ENCODE results near the gene ARMC7.

Gene ARMC7

DNA sequence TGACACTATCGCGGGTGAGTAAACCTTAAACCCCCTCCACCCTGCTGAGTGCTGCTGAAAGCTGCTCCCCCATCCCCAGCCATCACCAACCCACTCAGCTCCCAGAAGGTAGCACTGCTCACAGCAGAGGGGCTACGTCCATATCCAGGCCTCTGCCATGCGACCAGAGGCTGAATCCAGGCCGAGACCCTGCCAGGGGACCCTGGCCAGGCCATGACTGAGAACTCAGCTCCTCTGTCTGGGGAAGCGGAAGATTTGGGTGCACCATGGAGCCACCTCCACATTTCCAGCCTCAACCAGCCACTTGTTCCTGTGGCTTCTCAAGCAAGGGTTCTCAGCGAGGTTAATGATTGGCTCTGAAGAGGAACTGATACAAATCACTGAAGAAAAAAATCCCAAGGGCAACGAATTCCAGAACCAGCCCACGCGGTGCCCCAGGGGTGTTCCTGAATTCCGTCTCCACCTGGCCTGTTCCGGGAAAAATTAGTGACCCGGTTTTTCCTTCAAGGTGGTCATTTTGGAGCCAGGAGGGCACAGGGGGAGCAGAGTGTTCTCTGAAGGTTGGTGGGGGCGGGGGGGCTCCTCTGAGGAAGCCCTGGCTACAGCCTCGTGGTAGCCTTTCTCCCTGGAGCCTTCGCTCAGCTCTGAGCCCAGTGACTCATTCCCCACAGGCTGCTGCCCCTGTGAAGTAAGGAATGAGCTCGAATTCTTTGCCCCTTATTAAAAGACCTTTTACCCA is 31.3 kb upstream of the ARMC7 start:
- no peak for DNase-seq

DNA sequence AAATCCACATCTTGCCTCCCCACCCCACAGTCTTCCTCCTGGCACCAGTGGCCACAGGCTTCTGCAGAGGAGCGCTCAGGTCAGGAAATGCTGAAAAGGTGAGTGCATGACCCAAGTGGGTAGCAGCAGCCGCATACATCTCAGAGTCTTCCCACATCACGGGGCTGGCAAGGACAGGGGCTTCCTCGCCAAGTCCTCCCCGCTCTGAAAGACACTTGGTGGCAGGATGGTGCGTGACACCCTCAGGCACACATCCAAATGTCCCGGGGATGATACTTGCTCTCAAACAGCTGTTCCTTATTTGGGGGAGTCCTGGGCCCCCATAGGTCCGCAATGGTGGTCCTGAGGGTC is 30.8 kb upstream of the ARMC7 start:
- no peak for DNase-seq

DNA sequence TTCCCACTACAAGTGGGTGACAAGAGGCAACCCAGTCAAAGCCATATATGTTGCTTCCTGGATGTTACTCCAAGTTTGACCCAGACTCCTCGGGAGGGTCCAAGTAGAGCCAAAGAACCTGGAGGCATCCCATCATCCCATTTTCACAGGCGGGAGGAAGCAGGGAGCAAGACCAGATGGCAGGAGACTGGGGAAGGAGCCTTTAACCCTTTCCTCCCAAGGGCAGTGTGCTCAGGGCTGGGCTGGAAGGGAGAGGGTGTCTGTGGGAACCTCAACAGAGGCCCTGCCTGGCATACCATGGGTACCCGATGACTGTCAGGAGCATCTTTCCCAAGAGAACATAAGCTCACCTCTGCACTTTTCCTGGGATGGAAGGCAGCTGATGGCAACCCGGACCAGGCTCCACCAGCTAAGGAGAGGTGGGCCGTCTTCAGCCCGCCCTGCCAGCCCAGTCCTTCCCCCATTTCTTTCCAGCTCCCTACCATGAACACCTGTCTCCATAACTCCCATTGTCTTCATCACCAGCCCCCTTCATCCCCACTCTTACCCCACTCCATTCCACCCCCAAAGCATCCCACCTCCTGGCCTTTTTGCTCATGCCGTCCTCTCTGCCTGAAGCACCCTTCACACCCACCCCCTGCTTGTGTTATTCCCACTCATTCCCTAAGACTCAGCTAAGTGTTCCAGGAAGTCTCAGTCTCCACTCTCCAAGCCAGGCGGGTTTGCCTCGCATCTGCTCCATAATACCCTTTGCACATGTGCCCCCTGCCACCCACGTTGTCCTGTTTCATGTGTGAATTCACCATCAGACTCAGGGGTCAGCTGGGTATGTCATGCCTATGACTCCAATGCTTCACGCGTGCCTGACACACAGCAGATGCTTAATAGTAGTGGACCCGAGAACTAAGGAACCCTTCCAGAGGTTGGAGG is 27.9 kb upstream of the ARMC7 start:
- DNase-seq = no peak

DNA sequence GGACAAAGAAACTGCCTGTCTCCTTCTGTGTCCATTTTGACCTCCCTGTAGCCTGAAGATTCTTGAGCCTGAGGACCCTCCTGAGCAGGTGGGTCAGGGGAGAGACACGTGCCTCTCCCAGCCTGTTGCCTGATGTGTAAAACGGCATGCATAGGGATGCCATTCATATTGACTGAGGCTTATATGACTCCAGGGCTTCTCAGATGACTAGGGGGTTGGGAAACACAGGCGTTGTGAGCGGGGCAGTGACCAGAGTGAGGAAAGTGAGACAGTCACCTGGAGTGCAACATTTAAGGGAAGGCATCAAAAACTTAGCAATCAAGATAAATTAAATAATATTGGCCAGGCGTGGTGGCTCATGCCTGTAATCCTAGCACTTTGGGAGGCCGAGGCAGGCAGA is 27.1 kb upstream of the ARMC7 start:
- DNase-seq = no peak

DNA sequence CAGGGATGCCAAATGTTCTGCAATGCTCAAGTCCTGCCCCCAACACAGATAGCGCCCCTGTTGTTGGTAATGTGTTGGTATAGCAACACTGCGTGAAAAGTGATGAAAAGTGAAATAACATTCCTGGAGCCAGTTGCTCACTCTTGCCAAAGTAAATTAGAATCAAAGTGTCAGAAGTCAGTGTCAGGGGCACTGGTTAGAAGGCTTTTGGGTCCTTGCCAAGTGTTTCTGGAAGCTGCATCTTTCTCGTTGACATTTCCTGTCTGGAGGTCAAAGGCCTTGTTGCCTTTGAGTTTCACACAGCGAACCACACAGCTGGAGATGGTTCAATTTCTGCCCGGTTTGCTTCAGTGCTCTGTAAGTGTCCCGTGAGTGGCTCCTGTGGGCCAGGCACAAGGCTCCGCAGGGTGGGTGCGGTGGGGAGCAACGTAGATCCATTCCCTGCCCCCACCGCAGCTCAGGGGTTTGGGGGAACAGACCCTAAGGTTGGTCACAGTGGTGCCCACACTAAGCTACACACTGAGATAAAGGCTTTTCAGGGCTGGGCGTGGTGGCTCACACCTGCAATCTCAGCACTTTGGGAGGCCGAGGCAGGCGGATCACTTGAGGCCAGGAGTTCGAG is 25.6 kb upstream of the ARMC7 start:
- peak; percentile 59 for DNase-seq

DNA sequence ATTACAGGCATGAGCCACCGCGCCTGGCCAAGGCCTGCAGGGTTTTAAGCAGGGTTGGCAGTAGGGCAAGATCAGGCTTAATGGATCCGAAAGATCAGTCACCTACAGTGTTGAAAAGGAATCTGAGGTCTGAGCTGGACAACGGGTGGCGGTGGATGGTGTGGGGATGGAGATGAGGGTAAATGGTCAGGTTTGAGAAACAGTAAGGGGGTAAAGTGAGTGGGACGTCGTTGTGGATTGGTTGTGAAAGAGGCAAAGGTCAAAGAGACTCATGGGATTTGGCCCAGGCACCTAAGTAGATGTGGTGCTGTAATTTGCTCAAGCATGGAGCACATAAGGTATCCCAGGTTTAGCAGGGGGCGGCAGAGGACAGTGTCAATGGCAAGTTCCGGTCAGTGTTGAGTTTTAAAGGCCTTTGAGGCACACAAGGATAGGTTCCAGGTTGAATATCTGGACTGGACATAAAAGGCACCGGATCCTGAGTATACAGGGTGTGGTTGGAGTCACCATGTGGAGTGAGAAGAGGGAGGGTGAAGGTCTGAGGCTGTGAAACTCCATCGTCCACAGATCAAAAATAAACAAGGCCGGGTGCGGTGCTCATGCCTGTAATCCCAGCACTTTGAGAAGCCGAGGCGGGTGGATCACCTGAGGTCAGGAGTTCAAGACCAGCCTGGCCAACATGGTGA is 23.1 kb upstream of the ARMC7 start:
- DNase-seq = no peak

DNA sequence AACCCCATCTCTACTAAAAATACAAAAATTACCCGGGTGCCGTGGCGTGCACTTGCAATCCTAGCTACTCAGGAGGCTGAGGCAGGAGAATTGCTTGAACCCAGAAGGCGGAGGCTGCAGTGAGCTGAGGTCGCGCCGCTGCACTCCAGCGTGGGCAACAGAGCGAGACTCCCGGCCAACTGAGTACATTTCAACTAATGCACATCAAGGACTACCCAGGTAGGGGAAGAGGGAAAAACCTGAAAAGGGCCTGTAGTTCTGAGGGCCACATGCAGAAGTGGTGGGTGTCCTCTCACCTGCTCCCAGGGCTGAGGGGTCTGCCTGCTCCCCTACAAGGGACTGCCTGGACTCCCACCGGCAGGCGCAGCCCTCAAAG is 22.6 kb upstream of the ARMC7 start:
- DNase-seq = no peak

DNA sequence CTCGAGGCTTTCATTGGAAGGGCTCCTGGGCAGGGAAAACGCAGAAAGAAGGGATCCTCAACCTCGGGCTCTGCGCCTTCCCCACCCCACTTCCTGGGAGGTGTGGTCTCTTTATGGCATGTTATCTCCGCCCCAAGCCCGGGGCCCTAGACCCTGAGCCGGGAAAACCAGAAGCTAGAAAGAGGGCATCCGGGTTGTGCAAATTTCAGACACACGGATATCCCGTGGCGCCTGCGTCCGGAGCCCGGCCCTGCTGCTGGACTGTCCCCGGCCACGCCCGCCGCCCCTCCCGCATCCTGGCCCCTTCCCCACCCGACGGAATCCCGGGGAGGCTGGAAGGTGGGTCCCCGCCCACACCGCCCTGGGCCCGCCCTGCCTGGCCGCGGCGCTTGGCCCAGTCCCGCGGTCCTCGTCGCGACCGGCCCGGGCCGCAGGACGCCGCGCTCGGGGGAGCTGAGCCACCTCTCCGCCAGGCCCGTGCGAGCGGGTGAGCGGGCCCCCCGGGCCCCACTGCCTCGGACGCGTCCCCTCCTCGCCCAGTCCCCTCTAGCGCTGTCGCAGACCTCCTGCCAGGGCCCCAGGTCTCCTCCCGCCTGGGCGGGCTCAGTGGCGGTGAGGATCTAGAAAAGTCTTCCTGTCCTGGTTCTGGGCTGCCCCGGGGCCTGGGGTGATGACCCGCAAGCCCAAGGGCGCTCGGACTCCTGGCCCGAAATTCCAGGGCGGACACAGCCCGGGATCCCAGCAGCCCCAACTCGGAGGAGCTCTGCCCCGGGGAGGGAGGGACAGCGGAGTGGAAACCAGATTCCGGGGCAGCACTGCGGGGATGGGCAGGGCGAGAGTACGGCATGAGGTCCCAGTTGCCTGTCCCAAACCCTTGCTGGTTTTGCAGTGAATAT is 22.0 kb upstream of the ARMC7 start, which contains the start of gene SLC16A5:
SLC16A5 (plus strand) TSS at position 397 of the 896 bp plus-strand sequence. CDS start 5,683 bp downstream, outside the sequence.
- DNase-seq = peak; percentile 72

DNA sequence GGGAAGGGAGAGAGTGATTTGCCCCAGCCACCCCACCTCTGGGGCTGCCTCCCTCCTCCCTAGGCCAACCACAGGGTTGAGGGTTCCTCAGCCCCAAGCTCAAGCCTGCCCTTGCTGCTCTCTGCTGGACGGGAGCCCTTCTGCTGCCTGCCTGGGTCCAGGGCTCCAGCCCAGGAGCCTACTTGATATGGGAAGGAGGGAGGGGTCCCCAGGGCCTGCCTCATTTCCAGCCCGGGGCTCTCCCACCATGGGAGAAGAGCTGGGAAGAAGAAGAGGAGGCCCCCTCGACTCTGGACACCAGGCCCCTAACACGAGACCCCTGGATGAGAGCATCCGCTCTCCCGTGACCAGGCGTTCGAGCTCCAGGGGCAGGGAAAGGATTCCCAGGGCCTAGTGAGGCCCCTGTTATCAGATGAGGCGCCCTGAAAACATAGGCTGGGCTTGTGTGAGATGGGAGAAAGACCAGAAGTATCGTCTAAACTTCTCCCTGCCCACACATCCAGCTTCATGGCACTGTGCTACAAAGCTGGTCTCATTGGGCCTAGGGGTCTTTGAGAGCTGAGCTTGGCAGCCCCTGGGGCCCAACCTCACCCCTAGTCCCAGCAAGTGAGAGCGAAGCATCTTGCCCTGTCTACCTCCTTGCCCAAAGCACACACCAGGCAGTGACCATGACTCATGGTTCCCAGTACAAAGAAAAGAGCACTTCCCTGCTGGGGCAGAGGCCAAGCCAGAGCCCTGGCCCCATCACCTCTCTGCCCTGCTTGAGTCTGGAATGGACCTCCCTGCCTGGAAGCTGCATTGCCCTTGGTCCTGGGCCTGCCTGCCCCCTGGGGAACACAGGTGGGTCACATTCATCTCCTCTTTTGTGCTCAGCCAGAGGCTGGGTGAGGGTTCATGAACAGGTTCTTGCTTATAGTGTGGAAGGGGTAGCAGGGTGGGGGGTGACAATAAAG is 21.0 kb upstream of the ARMC7 start:
- DNase-seq = peak; percentile 10

DNA sequence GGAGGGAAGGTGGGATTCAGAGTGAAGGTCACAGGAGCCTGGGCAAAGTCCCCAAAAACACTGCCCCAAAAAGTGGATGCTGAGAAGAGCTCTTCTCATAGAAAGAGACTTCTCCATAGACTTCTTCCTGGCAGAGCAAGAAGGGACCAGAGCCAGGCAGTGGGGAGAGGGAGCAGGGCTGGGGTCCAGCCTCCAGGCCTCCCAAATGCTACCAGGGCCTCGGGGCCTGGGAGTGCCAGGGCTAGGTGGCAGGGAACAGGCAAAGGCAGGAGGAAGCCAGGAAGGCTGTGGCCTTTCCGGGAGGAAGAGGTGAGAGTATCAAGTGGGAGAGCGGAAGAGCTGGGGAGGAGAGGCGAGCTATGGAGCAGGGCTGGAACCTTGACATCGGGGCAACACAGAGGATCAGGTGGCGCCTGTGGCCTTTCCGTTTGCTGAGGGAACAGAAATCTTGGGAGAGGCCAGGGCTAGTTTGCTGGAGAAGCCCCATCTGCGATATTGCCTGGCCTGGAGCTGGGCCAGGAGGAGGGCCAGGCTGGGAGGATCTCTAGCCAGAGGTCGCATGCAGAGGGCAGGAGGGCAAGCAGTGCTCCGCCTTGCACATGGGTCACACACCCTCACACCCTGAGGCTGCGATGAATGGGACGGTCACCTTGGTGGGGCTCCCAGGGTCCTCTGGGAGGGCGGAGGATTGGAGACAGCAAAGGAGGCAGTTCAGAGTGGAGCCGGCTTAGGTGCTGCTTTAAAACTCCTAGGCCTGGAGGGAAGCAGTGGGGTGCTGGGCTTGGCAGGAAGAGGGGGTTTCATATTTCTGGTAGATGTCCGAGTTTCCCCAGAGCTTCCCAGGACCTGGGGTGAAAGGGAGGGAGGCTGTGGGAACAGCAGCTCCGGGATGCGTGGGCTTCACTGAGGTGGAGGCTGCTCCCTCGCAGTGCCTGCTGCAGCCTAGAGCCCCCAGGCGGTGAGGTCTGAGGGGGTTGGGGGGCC is 18.6 kb upstream of the ARMC7 start:
- no peak for DNase-seq

DNA sequence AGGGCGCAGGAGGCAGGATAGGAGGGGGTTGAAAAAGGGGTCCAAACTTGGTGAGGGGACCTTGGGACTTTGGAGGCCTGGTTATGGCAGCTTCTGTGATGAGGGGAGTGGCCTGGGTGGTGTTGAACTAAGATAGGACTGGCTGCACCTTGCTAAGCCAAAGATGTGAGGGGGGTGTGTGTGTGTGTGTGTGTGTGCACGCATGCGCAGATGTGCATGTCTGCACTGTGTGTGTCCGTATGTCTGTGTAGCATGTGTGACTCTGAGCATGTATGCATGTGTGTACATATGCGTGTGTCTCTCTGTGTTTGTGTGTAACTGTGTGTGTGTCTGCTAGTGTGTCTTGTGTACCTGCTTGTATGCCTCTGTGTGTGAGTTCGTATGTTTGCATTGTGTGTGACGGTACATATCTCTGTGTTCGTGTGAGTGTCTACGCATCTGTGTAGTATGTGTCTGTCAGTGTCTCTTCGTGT is 17.9 kb upstream of the ARMC7 start:
- DNase-seq = no peak

DNA sequence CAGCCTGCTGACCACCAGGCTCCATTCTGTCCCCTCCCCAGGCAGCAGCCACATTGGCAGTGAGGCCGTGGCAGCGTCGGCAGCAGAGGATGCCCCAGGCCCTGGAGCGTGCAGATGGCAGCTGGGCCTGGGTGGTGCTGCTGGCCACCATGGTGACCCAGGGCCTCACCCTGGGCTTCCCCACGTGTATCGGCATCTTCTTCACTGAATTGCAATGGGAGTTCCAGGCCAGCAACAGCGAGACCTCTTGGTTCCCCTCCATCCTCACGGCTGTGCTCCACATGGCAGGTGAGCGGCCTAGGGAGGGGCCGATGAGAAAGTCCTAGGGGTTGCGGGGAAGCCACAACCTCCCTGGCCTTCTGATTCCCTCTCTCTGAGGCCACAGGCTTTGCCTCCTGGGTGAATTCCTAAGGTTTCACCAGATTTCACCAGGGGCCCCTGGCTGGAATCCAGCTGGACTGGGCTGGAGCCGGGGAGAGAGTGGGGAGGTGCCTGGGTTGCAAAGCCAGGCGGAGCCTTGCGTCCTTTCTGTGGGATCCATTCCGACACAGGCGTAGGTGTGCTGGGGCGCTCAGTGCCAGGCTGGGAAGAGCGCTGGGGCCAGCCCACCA is 16.1 kb upstream of the ARMC7 start:
- no peak for DNase-seq

DNA sequence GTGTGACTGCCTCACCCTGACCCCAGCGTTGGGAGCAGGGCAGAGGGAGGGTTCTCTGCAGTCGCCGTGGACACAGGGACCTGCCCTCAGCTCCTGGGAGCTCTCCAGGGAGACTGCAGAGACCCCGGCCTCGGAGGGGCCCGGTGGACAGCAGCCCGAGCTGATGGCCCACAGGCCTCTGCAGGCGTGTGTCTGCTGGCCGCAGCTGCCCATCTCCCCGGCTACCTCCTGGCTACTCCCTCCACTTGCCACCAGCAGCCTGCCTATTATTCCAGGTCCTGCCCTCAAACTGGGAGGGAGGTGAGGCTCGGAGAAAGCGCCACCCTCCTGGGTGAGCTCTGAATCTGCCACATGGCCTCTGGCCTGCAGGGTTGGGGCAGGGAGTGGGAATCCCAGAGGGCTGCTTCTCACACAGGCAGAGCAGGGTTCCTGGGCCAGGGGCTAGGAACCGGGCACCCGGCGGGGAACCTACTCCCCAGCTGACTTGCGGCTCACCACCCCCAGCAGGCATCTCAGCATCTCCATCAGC is 14.8 kb upstream of the ARMC7 start:
- DNase-seq = no peak

DNA sequence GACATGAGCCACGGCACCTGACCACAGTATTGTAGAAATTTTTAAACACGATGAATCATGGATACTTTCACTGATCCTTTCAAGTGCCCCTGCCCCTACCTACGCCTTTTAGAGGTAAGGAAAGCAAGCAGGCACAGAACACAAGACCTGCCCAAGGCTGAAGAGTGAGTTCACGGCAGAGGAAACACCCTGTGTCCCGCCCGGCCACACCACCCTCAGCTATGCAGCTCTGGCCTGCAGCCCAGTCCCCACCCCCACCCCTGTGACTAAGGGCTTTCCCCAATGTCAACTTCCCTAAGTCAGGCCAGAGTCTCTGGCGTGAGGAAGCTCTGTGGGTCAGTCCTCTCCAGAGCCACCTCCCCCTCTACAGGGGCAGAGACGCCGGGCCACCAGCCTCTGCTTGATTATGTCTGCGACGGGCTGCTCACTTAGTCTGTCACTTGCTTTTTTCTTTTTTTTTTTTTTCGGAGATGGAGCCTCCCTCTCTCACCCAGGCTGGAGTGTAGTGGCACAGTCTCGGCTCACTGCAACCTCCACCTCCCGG is 13.6 kb upstream of the ARMC7 start:
- DNase-seq = no peak

DNA sequence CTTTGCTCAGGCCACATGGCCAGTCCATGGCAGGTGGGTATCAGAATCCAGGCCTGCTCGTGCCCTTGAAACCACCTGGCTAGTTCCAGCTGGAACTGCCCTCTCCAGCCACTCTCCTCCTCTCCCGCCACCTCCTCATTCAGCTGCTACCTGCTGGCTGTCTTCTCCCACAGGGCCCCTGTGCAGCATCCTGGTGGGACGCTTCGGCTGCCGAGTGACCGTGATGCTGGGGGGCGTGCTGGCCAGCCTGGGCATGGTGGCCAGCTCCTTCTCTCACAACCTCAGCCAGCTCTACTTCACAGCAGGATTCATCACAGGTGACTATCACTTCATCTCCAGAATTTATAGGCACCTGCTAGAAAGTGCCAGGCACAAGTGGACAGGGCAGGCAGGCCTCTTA is 11.9 kb upstream of the ARMC7 start:
- no peak for DNase-seq

DNA sequence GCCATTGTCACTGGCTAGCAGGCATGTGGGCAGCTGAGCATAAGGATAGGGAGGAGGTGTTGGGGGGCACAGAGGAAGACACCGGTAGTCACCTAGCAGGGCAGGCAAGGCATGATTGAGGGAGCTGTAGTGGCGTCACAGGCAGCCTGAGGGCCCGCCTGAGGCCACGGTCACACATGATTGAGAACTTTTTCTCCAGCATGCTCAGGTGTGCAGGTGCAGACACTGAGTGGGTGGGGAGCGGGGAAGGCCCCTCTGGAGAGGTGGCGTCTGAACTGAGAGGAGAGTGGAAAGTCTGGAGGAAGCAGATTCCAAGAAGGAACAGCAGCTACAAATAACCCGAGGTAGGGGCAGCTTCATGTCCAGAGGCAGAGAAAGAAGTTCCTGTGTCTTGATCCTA is 10.9 kb upstream of the ARMC7 start:
- no peak for DNase-seq

DNA sequence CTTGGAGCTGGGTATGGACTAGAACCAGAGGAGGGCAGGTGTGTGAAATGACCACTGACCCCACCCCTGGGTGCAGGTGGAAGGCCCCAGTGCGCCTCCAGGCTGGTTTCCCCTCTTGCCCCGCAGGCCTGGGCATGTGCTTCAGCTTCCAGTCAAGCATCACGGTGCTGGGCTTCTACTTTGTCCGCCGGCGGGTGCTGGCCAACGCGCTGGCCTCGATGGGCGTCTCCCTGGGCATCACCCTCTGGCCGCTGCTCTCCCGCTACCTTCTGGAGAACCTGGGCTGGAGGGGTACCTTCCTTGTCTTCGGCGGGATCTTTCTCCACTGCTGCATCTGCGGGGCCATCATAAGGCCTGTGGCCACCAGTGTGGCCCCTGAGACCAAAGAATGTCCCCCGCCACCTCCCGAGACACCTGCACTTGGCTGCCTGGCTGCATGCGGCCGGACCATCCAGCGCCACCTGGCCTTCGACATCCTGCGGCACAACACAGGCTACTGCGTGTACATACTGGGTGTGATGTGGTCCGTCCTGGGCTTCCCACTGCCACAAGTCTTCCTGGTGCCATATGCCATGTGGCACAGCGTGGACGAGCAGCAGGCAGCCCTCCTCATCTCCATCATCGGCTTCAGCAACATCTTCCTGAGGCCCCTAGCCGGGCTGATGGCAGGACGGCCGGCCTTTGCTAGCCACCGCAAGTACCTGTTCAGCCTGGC is 9.7 kb upstream of the ARMC7 start:
- DNase-seq = no peak

DNA sequence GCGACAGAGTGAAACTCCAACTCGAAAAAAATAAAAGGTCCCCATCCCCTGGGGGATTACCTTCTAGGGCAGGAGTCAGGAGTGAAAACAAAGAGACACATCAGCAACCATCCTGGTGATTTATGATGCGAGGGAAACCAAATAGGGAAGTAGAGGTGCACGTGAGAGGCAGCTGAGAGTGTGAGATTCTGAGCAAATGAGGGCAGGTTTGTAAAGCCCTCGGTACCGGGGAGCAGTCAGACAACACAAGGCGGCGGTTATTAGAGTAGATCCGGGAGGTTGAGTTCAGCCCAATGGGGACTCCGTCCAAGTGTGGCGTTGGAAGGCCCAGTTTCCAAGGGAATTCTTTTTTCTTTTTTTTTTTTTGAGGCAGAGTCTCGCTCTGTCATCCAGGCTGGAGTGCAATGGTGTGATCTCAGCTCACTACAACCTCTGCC is 7.4 kb upstream of the ARMC7 start:
- DNase-seq = no peak
